ENCODE results near the gene NDUFAF2.
A peak's percentile ranks its signal among the peaks of the same experiment; 100 is the strongest.

Gene NDUFAF2

DNA sequence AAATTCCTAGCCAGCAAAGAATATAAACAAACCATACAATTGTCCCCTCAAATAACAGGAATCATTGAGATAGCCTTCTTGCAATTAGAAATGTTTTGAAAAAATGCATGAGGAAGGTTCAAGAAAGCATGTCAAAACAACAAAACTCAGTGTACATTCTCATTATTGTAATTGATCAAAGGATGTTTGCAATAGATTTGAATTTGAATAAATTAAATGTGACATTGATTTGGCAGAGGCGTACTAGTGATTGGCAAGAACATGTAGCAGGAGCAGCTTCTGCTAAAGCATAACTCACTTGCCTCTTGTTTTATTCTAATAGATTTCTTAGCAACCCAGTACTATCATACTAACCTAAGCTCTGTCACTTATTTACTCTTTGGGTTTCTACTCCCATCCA is 197.4 kb downstream of the NDUFAF2 start:
- no peak for DNase-seq (ENCODE audit: low read depth in 2 of 2)
- TF ChIP-seq, protein P1, sequence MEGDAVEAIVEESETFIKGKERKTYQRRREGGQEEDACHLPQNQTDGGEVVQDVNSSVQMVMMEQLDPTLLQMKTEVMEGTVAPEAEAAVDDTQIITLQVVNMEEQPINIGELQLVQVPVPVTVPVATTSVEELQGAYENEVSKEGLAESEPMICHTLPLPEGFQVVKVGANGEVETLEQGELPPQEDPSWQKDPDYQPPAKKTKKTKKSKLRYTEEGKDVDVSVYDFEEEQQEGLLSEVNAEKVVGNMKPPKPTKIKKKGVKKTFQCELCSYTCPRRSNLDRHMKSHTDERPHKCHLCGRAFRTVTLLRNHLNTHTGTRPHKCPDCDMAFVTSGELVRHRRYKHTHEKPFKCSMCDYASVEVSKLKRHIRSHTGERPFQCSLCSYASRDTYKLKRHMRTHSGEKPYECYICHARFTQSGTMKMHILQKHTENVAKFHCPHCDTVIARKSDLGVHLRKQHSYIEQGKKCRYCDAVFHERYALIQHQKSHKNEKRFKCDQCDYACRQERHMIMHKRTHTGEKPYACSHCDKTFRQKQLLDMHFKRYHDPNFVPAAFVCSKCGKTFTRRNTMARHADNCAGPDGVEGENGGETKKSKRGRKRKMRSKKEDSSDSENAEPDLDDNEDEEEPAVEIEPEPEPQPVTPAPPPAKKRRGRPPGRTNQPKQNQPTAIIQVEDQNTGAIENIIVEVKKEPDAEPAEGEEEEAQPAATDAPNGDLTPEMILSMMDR (IDR thresholded peaks at IDR 0.05; ENCODE audit: low read depth, low read length): no peak
- H3K4me3 ChIP-seq (replicated peaks in 1 of 2; ENCODE audit: low read depth in 2 of 2, low read length in 2 of 2): no peak overlapping the region

DNA sequence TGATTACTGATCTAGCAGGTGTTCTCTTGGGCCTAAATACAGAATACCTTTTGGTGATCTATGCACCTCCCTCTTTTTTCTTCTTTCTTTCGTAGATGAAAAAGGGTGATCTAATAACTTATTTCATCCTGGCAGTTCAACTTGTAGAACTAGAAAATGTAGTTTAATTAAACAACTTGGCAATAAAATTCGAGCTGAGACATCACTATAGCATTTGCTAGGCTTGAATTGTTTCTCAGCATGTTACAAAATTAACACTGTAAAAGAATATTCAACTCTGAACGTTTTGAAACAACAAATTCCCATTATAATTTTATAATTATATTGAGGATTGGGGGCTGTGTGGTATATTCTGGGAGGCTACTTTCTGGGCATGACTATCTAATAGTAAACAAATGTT is 197.8 kb downstream of the NDUFAF2 start:
- no peak for DNase-seq (ENCODE audit: low read depth in 2 of 2)
- TF ChIP-seq, protein P1 (IDR thresholded peaks at IDR 0.05; ENCODE audit: low read depth, low read length): no peak
- H3K4me3 ChIP-seq (replicated peaks in 1 of 2; ENCODE audit: low read depth in 2 of 2, low read length in 2 of 2): no peak overlapping the region

DNA sequence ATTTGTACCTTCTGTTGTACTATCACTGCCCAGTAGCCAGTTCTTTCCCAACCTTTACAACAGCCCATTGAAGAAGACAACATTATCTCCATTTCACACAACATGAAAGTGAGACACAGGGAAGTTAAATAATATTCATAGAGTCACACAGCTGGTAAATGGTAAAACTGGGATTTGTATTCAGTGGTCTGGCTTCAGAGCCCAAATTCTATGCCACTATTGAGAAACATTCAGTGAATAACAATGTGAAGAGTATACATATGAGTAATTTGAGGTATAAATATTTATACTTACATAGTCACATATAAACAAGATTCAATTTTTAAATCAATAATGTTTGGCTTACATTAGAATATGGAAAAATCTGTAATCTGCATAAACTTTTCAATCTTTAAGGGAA is 203.5 kb downstream of the NDUFAF2 start:
- TF ChIP-seq, protein P1 (IDR thresholded peaks at IDR 0.05; ENCODE audit: low read depth, low read length): no peak
- no peak for DNase-seq (ENCODE audit: low read depth in 2 of 2)

DNA sequence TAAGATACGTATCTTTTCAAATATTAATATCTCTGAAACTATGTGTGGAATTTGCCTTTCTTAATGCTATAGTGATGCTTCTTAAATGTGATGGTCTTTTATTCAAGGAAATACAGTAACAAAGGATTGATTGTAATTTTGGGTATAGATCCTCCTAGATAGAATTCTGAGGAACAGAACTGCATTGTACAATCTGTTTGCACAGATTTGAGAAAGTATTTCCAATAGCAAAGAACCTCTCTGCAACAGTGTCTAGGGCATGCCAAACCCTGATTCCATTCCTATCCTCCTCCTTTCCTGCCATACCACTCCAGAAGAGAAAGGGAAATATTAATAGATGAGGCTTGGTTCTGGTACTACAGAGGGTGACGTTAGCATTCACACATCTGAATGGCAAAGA is 206.9 kb downstream of the NDUFAF2 start:
- no peak overlapping the region for H3K4me3 ChIP-seq (replicated peaks in 1 of 2; ENCODE audit: low read depth in 2 of 2, low read length in 2 of 2)
- no peak for DNase-seq (ENCODE audit: low read depth in 2 of 2)
- TF ChIP-seq, protein P1 (IDR thresholded peaks at IDR 0.05; ENCODE audit: low read depth, low read length): no peak

More for the DNA sequence above, 203.5 kb downstream of the NDUFAF2 start:
- no peak overlapping the region for H3K4me3 ChIP-seq (replicated peaks in 1 of 2; ENCODE audit: low read depth in 2 of 2, low read length in 2 of 2)

DNA sequence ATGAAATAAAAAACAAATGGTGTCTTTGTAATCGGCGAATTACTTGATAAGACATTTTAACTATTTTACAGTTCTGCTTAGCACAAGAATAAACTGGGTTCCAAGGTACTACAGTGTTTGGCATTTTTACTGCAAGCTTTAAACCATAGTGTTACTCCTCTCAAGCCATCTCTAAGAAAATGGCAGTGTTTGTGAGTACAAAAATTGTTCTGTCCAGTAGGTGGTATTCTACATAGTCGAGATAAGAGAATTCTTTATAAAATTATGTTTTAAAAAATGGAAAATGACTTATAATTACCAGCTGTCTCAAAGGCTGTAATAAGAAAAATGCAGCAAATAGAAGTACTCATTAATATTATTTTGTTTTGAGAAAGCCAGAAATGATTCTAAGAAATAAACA is 214.1 kb downstream of the NDUFAF2 start:
- DNase-seq (ENCODE audit: low read depth in 2 of 2): no peak
- TF ChIP-seq, protein P1 (IDR thresholded peaks at IDR 0.05; ENCODE audit: low read depth, low read length): no peak
- no peak overlapping the region for H3K4me3 ChIP-seq (replicated peaks in 1 of 2; ENCODE audit: low read depth in 2 of 2, low read length in 2 of 2)

DNA sequence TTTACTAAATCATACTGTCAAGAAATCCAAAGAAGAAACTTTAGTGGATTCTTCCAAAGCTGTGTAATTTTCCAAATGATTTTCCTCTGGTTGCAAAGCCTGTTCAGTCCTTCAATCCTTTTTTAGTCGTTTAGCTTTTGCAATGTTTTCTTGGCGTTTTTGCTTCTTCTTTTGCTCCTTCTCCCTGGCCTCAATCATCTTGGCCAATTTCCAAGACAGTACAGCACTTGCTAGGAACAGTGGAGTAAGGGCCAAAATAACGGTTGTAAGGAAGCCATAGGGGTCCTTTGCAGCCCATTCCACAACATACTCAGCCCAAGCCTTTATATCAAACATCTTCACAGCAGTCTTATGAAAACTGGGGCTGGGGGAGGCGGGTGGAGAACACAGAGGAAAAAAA is 214.8 kb downstream of the NDUFAF2 start:
- TF ChIP-seq, protein P1 (IDR thresholded peaks at IDR 0.05; ENCODE audit: low read depth, low read length): no peak
- DNase-seq (ENCODE audit: low read depth in 2 of 2): peak; percentile 37 to 38
- H3K4me3 ChIP-seq (replicated peaks in 1 of 2; ENCODE audit: low read depth in 2 of 2, low read length in 2 of 2): no peak overlapping the region

DNA sequence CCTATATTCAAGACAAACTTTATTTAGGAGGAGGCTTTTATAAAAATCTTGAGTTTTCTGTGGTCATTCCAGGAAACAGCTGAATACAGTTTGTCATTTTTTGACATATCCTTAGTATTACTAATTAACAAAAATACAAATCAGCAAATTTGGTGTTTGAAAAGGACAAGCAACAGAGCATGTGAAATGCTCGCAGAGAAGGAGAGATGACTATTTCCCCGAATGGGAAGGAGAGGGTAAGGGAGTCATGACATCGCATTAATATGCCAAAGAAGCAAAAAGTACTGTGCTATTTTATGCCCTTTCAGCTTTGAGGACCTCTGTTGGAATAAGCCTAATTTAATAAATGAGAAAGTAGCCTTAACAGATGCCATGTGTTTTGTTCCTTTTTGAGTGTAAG is 215.5 kb downstream of the NDUFAF2 start:
- TF ChIP-seq, protein P1 (IDR thresholded peaks at IDR 0.05; ENCODE audit: low read depth, low read length): no peak
- no peak overlapping the region for H3K4me3 ChIP-seq (replicated peaks in 1 of 2; ENCODE audit: low read depth in 2 of 2, low read length in 2 of 2)
- DNase-seq (ENCODE audit: low read depth in 2 of 2): no peak
